Mucosa of stomach (tissue), 1 donor: ENCODE measurements around the gene NOXA1.
"Not testable (repeated sequence)": the region's sequence is repeated elsewhere in the genome, so short reads cannot be mapped to it uniquely, and the experiment has no call there.

Experiments used
- H3K27me3 ChIP-seq: one replicate; pipeline ENCODE4 v1.7.0; 2013; ENCODE audit warnings: mild to moderate bottlenecking, low read length; ENCODE audit not compliant: control insufficient read depth, insufficient read depth
- H3K36me3 ChIP-seq: one replicate; pipeline ENCODE4 v1.7.0; 2013; ENCODE audit warnings: low read length; ENCODE audit not compliant: control insufficient read depth, insufficient read depth
- H3K4me1 ChIP-seq: one replicate; pipeline ENCODE4 v1.7.0; 2013; ENCODE audit warnings: mild to moderate bottlenecking, low read length; ENCODE audit not compliant: control insufficient read depth, insufficient read depth
- H3K4me3 ChIP-seq: one replicate; pipeline ENCODE4 v1.7.0; 2013; ENCODE audit warnings: low read length
- H3K9ac ChIP-seq: one replicate; pipeline ENCODE4 v1.7.0; 2013; ENCODE audit warnings: mild to moderate bottlenecking, low read length, moderate library complexity
- H3K9me3 ChIP-seq: one replicate; pipeline ENCODE4 v1.7.0; 2013; ENCODE audit warnings: mild to moderate bottlenecking, low read length, moderate library complexity; ENCODE audit not compliant: control insufficient read depth
- donor health status: Pancreatic carcinoma.

The NOXA1 gene

DNA sequence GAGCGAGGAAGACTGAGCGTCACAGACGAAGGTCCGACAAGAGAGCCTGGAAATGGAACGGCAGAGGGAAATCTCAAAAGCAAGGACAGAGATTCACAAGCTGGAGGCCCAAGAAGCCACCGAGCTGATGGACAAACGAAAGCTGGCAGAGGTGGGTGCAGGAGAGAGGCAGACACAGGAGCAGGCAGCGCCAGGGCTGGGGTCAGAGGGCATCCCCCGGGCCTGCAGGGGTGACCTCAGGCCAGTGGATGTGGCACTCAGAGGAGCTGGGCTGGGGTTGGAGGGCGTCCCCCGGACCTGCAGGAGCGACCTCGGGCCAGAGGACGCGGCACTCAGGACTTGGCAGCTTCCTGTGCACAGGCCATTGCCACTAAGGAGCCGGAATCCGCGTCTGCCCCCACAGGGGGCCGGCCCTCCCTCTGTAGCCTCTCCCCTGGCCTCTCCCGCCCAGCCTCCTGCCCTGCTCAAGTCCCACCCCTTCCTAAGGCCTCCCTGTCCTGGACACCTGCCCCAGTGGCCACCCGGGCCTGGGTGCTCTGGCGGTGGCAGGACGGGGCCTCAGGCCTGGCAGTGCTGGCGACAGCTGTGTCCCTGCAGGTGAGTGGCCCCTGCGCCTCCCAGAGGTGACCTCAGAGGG lies 40.6 kb upstream of the NOXA1 start:
- H3K4me1 ChIP-seq, result no peaks in the 10 kb centered on the region
- no peaks in the 10 kb centered on the region for H3K9me3 ChIP-seq
- H3K27me3 ChIP-seq, result no peaks in the 10 kb centered on the region
- no peak overlapping the region for H3K4me3 ChIP-seq
- no peaks in the 10 kb centered on the region for H3K36me3 ChIP-seq
- H3K9ac ChIP-seq, result no peak overlapping the region

DNA sequence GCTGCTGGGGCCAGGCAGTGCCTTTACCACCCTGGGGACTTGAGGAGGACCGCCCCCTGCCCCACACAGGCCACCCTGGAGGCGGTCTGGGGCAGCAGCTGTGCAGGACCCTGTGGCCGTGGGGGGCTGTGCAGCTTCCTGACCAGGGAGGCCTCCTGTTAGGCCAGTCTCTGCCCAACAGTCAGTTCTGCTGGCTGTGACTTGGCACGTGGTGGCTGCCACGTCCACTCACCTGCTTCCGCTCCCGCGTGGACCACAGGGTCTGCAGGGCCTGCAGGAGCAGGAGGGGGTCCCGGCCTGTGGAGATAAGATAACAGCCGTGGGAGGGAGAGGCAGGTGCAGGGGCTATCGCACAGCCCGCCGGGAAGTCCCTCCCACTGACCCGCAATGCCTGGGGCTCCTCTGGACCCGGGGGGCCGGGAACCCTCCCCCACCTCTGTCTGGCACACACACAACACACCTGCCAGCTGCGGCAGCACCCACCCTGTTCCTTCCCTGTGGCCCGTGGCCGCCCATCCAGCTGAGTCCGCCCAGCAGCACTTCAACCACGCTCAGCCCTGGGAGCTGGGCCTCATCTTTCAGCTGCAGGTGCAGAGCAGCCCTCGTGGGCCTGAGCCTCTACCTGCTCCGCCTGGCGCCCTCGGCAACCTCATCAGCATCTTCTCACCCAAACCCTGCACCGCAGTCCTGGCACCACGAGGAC lies 40.0 kb upstream of the NOXA1 start:
- H3K27me3 ChIP-seq, result no peaks in the 10 kb centered on the region
- H3K4me3 ChIP-seq, result no peak overlapping the region
- H3K9me3 ChIP-seq, result no peaks in the 10 kb centered on the region
- no peaks in the 10 kb centered on the region for H3K4me1 ChIP-seq
- no peaks in the 10 kb centered on the region for H3K36me3 ChIP-seq
- no peak overlapping the region for H3K9ac ChIP-seq

DNA sequence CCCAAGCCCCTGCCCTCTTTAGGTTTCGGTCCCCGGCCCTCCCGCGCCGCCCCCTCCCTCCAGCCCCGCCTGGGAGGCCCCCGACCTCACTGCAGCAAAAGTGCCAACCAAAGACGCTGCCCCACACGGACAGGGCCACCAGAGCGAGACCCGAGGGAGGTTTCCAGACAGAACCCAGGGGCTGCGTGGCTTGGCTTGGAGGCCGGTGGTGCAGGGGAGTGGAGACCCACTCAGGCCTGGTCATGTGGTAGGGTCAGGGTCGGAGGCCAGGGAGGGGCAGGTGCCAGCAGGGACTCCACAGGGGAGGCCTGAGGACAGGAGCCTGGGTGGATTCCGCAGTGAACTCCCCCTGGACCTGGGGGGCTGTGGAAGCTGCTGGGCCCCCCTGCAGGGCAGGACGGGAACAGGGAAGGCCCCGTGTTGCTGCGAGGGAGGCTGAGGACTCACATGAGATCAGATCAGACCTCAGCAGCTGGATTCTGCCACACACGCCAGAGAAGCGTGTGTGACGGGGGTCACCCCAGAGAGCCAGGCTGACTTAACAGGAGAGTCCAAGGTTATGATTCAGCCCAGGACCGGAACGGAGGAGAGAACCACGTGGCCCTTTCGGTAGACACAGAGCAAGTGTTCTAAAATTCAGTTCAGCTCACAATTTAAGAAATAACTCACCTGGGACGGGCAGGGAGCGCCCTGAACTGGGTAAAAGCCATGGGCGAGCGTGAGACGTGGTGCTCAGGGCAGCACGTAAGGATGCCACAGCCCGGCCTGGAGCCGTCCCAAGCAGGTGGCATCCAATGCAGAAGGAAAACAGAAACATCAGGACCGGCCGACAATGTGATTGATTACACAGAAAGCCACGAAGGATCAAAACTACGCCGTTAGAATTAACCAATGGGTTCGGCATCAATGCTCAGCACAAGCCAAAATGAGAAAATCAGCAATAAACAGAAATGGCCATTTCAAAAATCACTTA lies 39.1 kb upstream of the NOXA1 start:
- Histone ChIP-seq H3K4me3 (no peak overlapping the region), H3K36me3 (no peaks in the 10 kb centered on the region), H3K9me3 (no peaks in the 10 kb centered on the region), H3K9ac (no peak overlapping the region), H3K4me1 (no peaks in the 10 kb centered on the region), H3K27me3 (no peaks in the 10 kb centered on the region)

DNA sequence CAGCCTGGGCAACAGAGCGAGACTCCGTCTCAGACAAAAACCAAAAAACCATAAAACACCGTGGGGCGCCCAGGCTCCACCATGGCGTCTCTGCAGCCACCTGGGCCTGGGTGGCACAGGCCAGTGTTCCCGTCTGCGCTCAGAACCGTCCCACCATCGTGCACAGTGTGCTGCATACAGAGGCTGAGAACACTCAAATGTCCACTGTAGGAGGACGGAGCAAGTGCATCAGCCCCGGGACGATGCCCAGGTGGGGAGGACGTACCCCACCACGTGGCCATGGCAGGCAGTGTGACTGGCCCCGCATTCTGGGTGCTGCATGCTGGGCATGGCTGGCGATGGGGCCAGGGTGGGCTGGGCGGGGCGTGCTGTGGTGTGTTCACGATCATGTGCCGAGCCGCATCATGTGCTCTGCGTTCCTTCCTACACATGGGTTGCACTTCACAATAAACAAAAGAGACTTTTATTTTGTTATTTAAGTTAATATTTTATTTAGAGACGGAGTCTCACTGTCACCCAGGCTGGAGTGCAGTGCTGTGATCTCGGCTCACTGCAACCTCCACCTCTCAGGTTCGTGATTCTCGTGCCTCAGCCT lies 38.0 kb upstream of the NOXA1 start:
- H3K9me3 ChIP-seq, result no peaks in the 10 kb centered on the region
- no peaks in the 10 kb centered on the region for H3K27me3 ChIP-seq
- H3K4me3 ChIP-seq, result no peak overlapping the region
- H3K36me3 ChIP-seq, result no peaks in the 10 kb centered on the region
- H3K9ac ChIP-seq, result no peak overlapping the region
- no peaks in the 10 kb centered on the region for H3K4me1 ChIP-seq

DNA sequence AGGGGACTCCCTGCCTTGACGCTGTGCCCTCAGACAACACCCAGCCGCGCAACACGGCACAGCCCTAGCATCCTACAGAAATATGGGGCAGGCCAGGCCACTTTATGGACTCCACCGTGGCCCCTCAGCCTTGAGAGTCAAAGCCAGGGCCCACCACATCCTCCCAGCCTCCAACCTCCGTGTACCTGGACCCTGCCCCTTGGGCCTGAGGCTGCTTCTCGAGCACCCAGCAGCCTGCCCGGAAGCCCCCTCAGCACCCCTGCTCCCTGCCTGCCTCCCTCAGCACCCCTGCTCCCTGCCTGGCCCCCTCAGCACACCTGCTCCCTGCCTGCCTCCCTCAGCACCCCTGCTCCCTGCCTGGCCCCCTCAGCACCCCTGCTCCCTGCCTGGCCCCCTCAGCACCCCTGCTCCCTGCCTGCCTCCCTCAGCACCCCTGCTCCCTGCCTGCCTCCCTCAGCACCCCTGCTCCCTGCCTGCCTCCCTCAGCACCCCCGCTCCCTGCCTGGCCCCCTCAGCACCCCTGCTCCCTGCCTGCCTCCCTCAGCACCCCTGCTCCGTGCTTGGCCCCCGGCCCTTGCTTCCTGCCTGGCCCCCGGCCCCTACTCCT lies 36.6 kb upstream of the NOXA1 start:
- H3K4me1 ChIP-seq, H3K27me3 ChIP-seq, H3K4me3 ChIP-seq, H3K36me3 ChIP-seq, H3K9ac ChIP-seq, H3K9me3 ChIP-seq: not testable (repeated sequence)

DNA sequence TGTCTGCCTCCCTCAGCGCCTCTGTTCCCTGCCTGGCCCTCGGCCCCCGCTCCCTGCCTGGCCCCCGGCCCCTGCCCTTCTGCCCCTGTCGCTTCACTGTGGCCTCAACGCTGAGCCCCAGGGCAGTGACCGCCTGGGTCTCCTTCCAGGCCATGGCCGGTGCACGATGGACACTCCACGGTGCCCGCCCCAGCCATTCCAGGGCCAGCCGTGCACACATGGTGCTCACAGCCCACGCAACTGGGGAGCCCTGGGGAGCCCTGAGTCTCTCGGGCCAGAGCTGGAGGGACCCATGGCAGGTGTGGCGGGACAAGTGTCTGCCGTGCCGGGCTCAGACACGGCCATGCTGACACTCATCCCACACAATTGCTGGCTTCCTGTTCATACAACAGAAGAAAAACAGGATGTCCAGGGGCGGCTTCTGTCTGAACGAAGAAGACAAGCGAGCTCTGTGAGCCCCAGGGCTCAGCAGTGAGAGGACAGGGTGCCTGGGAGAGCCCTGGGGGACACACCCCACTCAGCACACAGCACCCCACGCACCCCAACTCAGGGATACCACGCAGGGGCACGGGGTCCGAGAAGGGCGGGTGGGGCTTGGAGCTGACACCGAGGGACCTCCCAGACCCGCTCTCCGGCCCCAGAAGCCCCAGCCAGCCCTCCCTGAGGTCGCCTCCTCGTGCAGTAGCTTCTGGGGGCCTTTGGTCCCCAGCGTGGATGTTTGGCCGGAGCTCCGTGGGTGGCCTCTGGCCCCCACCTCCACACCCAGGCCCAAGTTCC lies 35.9 kb upstream of the NOXA1 start:
- Histone ChIP-seq H3K9me3 (no peaks in the 10 kb centered on the region), H3K9ac (no peak overlapping the region), H3K27me3 (no peaks in the 10 kb centered on the region), H3K4me1 (no peaks in the 10 kb centered on the region), H3K4me3 (no peak overlapping the region), H3K36me3 (no peaks in the 10 kb centered on the region)

DNA sequence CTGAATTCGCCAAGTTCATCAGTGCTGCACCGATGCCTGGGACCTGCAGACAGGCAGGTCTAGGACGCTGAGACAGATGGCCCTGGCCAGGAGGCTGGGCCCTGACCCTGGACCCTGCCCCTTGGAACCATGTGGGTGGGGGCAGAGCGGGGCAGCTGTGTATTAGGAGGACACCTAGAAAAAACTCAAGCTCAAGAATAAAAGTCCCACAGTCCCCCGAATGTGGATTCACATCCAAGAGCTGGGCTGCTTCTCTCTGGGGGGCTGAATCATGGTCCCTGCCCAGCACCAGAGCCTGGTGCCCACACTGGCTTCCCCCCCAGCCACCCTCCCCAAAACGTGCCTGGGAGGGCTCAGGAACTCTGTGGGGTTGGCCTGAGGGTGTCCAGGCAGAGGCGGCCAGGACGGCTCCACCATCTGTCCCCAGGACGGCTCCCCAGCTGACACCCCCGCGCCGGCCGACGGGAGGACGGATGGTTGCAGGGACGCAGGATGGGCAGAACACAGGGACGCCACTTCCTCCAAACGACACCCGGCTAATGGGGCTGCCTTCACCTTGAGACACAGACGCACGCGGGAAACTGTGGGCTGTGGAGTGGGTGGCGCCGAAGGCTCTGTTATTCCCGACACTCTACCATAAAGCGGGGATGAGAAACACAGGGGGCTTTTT lies 35.2 kb upstream of the NOXA1 start:
- Histone ChIP-seq H3K36me3 (no peaks in the 10 kb centered on the region), H3K9me3 (no peaks in the 10 kb centered on the region), H3K9ac (no peak overlapping the region), H3K4me1 (no peaks in the 10 kb centered on the region), H3K4me3 (no peak overlapping the region), H3K27me3 (no peaks in the 10 kb centered on the region)

DNA sequence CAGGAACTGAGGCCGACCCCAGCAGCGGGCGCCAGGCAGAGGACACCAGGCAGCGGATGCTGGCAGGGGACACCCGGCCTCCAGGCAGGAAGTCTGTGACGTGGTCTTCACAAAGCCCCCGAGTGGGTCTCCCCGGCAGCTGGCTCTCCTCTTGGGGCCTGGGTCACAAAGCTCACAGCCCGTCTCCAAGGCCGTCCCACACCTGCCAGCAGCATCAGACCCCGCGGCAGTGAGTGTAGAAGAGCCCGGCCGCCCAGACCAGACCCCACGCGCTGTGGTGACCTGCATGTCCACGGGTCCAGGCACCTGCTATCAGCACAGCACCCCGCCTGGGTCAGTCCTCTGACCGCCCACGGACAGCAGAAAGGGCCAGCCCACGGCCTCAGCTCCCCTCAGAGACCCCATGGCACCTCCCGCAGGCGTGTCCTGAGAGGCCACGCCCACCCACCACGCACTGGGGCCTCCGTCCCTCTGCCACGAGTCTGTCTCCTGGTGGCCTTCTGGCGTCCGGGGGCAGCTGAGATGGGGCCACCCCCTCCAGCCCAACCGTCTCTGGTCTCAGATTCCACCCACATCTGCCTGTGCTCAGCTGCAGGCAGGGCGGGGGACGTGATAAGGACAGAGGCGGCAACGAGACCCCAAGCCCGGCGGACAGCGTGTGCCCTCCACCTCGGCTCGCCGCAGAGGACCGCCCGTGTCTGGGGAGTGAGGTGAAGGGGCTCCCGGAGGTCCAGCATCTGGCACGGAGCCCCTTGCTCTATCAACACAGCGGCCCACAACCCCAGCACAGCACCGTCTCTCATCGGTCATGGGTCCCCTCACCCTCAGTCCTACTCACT lies 34.4 kb upstream of the NOXA1 start:
- H3K36me3 ChIP-seq, result no peaks in the 10 kb centered on the region
- no peaks in the 10 kb centered on the region for H3K4me1 ChIP-seq

DNA sequence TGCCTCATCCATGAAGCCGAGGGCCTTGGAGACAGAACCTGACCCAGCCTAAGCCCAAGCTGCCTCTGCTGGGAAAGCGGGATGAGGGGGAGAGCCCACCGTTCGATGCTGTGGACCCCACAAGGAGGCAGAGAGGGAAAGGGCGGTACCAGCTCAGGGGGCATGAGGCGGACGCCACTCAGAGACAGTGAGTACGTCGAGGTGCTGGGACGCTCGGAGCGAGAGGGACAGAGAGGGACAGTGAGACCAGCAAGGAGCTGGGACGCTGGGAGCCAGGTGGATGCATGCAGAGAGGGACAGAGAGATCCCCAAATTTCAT lies 33.8 kb upstream of the NOXA1 start:
- H3K9me3 ChIP-seq, result no peaks in the 10 kb centered on the region
- H3K36me3 ChIP-seq, result no peaks in the 10 kb centered on the region
- H3K4me1 ChIP-seq, result no peaks in the 10 kb centered on the region
- no peak overlapping the region for H3K4me3 ChIP-seq
- no peaks in the 10 kb centered on the region for H3K27me3 ChIP-seq
- H3K9ac ChIP-seq, result no peak overlapping the region

More for the DNA sequence above, 34.4 kb upstream of the NOXA1 start:
- H3K9ac ChIP-seq, result no peak overlapping the region
- no peaks in the 10 kb centered on the region for H3K27me3 ChIP-seq
- no peaks in the 10 kb centered on the region for H3K9me3 ChIP-seq
- no peak overlapping the region for H3K4me3 ChIP-seq

DNA sequence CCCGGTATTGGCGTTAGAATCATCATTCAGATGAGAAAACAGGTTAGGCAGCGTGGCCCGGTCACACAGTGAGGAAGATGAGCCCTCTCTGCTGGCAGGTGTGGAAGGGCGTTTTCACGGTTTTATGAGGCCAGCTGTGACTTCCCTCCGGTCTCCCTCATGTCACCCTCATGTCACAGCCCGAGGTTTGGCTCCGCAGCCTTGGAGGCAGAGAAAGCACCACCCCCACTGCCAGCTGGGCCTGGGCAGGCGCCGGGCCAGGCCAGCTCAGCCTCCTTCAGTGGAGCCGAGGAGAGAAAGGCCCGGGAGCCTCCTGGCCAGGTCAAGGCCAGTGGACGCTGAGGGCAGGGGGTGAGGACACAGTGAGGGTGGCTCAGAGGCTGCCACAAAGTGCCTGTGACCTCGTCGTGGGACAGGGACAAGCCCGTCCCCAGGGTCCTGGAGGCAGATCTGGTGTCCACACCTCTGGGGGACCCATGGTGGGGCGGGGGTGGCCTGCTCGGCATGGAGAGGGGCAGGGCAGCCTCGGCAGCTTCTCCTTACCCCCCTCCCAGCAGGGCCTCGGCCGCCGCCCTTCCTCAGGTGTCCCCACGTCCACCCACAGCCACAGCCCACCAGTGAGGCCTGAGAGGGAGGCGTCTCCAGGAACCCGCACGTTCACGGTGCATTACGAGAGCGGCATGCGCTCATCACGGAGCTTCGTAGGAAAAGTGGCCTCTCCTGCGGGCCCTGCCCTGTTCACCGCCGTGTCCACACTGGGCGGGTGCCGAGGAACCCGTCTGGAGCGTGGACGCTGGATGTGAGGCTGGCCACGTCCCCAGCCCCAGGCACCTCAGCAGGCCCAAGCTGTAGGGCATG lies 32.4 kb upstream of the NOXA1 start:
- H3K27me3 ChIP-seq, result no peaks in the 10 kb centered on the region
- H3K4me1 ChIP-seq, result no peaks in the 10 kb centered on the region
- no peaks in the 10 kb centered on the region for H3K36me3 ChIP-seq
- no peaks in the 10 kb centered on the region for H3K9me3 ChIP-seq
- H3K4me3 ChIP-seq, result no peak overlapping the region
- no peak overlapping the region for H3K9ac ChIP-seq
